ENCODE data around the gene KDM4B. TPM values are rescaled to one million over a fixed set of nuclear protein-coding genes. Genes with fewer than 3 reads are reported as not detected.

The KDM4B gene
- total RNA-seq, 2 donors from 2014 or later, result 27.8 to 38.5 TPM

DNA sequence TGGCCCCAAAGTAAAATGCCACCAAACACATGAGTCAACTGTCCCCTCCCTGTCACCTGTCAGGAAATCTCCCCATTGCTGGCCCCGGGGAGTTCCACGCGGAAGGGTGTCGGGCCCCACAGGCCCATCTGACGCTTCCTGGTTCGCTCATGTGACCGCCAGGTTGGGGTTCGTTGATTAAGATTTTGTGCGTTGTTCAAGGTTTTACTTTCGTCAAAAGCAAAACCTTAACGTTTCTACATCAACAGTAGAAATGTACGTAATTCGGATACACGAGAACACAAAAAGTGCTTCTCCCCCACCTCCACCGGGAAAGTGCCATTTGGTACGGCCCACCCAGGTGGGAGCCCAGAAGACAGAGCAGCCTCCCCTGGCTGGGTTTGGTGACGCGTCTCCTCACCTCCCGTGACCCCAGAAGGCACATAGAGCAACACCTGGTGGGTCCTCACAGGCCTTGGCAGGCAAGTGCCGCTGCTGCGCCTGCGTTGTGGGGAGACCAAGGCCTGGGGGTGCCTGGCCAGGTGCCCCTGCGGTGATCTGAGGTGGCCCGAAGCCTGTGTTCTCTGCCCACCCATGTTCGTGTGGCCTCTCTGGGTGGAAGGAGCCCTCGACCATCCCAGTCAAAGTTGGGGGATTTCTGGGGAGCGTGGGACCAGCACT lies 161.6 kb downstream of the KDM4B start:
- peaks cover 8% of the 10 kb centered on the region for H3K4me1 ChIP-seq (ENCODE audit: control insufficient read depth, insufficient read depth, low read length)
- TF ChIP-seq, protein P1, sequence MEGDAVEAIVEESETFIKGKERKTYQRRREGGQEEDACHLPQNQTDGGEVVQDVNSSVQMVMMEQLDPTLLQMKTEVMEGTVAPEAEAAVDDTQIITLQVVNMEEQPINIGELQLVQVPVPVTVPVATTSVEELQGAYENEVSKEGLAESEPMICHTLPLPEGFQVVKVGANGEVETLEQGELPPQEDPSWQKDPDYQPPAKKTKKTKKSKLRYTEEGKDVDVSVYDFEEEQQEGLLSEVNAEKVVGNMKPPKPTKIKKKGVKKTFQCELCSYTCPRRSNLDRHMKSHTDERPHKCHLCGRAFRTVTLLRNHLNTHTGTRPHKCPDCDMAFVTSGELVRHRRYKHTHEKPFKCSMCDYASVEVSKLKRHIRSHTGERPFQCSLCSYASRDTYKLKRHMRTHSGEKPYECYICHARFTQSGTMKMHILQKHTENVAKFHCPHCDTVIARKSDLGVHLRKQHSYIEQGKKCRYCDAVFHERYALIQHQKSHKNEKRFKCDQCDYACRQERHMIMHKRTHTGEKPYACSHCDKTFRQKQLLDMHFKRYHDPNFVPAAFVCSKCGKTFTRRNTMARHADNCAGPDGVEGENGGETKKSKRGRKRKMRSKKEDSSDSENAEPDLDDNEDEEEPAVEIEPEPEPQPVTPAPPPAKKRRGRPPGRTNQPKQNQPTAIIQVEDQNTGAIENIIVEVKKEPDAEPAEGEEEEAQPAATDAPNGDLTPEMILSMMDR (conservative IDR thresholded peaks at IDR 0.05), result no peak

GRCh38 chr19:5131031-5131505 lies 162.2 kb downstream of the KDM4B start:
- Mint-ChIP-seq H3K36me3 (ENCODE audit: low read depth) (peaks cover 5% of the 10 kb centered on the region), H3K27ac (no peak overlapping the region), H3K9me3 (no peaks in the 10 kb centered on the region), H3K4me1 (peaks cover 4% of the 10 kb centered on the region), H3K27me3 (ENCODE audit: insufficient read depth) (no peaks in the 10 kb centered on the region), H3K4me3 (no peak overlapping the region)
- Histone ChIP-seq H3K36me3 (ENCODE audit: control insufficient read depth, insufficient read depth, low read length) (peaks cover 3% of the 10 kb centered on the region), H3K9ac (ENCODE audit: extremely low read depth, low read length, poor library complexity, severe bottlenecking) (no peak overlapping the region), H3K9me3 (ENCODE audit: control insufficient read depth, low read length) (no peaks in the 10 kb centered on the region), H3K27me3 (ENCODE audit: control insufficient read depth, insufficient read depth, low read length, poor library complexity, severe bottlenecking) (no peaks in the 10 kb centered on the region), H3K4me3 (ENCODE audit: low read length) (no peak overlapping the region), H3K27ac (ENCODE audit: low read depth, low read length) (peak overlapping the region; percentile 78), H3K4me1 (ENCODE audit: control insufficient read depth, insufficient read depth, low read length) (peaks cover 8% of the 10 kb centered on the region)
- 82 to 90% methylated on average over 10 to 21 of the region's 21 CpGs for WGBS, 2 experiments (ENCODE audit: insufficient coverage in 1 of 2, insufficient read length in 1 of 2)
- DNase-seq, result peak; percentile 69
- TF ChIP-seq, protein P1 (conservative IDR thresholded peaks at IDR 0.05), result peak; percentile 28

More for the DNA sequence above, 161.6 kb downstream of the KDM4B start:
- Histone ChIP-seq H3K36me3 (ENCODE audit: control insufficient read depth, insufficient read depth, low read length) (peaks cover 3% of the 10 kb centered on the region), H3K27ac (ENCODE audit: low read depth, low read length) (peak overlapping the region; percentile 78), H3K27me3 (ENCODE audit: control insufficient read depth, insufficient read depth, low read length, poor library complexity, severe bottlenecking) (no peaks in the 10 kb centered on the region), H3K4me3 (ENCODE audit: low read length) (no peak overlapping the region), H3K9me3 (ENCODE audit: control insufficient read depth, low read length) (no peaks in the 10 kb centered on the region), H3K9ac (ENCODE audit: extremely low read depth, low read length, poor library complexity, severe bottlenecking) (no peak overlapping the region)
- no peak overlapping the region for H3K4me3 Mint-ChIP-seq
- DNase-seq, result peak; percentile 61
- peak overlapping the region; percentile 79 for H3K27ac Mint-ChIP-seq
- 93 to 95% methylated on average over 21 to 27 of the region's 27 CpGs for WGBS, 2 experiments (ENCODE audit: insufficient coverage in 1 of 2, insufficient read length in 1 of 2)
- peaks cover 7% of the 10 kb centered on the region for H3K4me1 Mint-ChIP-seq
- H3K9me3 Mint-ChIP-seq, result no peaks in the 10 kb centered on the region
- no peaks in the 10 kb centered on the region for H3K27me3 Mint-ChIP-seq (ENCODE audit: insufficient read depth)
- H3K36me3 Mint-ChIP-seq (ENCODE audit: low read depth), result peaks cover 5% of the 10 kb centered on the region

DNA sequence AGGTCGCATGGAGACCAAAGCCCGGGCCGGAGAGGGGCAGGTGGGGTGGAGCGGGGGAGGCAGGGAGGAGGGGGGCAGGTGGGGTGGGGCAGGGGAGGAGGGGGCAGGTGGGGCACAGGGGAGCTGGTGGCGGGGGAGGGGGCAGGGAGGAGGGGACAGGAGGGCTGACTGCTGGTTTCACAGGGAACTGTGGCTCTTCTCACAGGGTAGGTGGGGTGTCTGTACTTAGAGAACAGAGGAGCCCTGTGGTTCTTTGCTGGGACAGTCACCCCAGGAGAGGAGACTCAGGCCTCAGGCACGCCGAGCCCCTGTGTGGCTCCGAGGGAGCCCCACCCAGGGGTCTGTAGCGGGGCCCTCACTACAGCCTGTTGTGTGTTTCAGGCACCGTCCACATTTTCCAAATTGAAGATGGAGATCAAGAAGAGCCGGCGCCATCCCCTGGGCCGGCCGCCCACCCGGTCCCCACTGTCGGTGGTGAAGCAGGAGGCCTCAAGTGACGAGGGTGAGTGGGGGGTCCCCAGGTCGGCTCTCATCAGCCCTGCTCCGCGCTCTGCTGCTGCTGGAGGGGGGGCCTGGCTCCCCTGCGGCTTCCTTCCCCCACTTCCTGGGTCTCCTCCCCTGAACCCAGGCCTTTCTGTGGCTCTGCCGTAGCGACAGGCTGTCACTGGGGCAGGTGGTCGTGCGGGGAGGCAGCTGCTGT lies 162.7 kb downstream of the KDM4B start:
- no peaks in the 10 kb centered on the region for H3K27me3 ChIP-seq (ENCODE audit: control insufficient read depth, insufficient read depth, low read length, poor library complexity, severe bottlenecking)
- H3K36me3 ChIP-seq (ENCODE audit: control insufficient read depth, insufficient read depth, low read length), result peaks cover 3% of the 10 kb centered on the region
- 70 to 89% methylated on average over 7 to 21 of the region's 25 CpGs for WGBS, 2 experiments (ENCODE audit: insufficient coverage in 1 of 2, insufficient read length in 1 of 2)
- H3K9me3 ChIP-seq (ENCODE audit: control insufficient read depth, low read length), result no peaks in the 10 kb centered on the region
- Mint-ChIP-seq H3K9me3 (no peaks in the 10 kb centered on the region), H3K36me3 (ENCODE audit: low read depth) (peaks cover 5% of the 10 kb centered on the region), H3K27me3 (ENCODE audit: insufficient read depth) (no peaks in the 10 kb centered on the region), H3K27ac (peak overlapping the region; percentile 81), H3K4me1 (peaks cover 4% of the 10 kb centered on the region), H3K4me3 (no peak overlapping the region)
- no peak for DNase-seq
- peak overlapping the region; percentile 93 for H3K27ac ChIP-seq (ENCODE audit: low read depth, low read length)
- no peak overlapping the region for H3K9ac ChIP-seq (ENCODE audit: extremely low read depth, low read length, poor library complexity, severe bottlenecking)
- H3K4me3 ChIP-seq (ENCODE audit: low read length), result no peak overlapping the region
- H3K4me1 ChIP-seq (ENCODE audit: control insufficient read depth, insufficient read depth, low read length), result peaks cover 8% of the 10 kb centered on the region
- TF ChIP-seq, protein P1 (conservative IDR thresholded peaks at IDR 0.05), result no peak
